PC-3 (cell line): ENCODE data around the gene CTDSP2.

Experiments used
- CTCF ChIP-seq: fragments of 300-600 bp; sonication (generic); conservative IDR thresholded peaks from 2 replicates; pipeline ENCODE4 v1.5.1; 2017; ENCODE audit warnings: antibody characterized with exemption, low read depth, mild to moderate bottlenecking, low read length
- EZH2 ChIP-seq: fragments of 300-600 bp; sonication (generic); IDR thresholded peaks from one replicate; pipeline ENCODE4 v1.6.1; 2017; ENCODE audit warnings: antibody characterized with exemption, mild to moderate bottlenecking, low read length; ENCODE audit not compliant: unreplicated experiment
- EZH2phosphoT487 ChIP-seq: fragments of 300-600 bp; sonication (generic); IDR thresholded peaks from 2 replicates; pipeline ENCODE4 v1.6.1; 2018; ENCODE audit warnings: mild to moderate bottlenecking, antibody characterized with exemption, low read length, borderline replicate concordance

- no peak for TF ChIP-seq CTCF
- no peak for TF ChIP-seq EZH2
- no peak for TF ChIP-seq EZH2phosphoT487
These were observed 68.6 kb downstream of the CTDSP2 start for GRCh38 chr12:57777911-57778310.
